Ascending aorta (tissue), 2 donors: Measurements from ENCODE around the gene TRIM17. TPM values are rescaled to one million over a fixed set of nuclear protein-coding genes. Genes with fewer than 3 reads are reported as not detected.

Experiments used
- DNase-seq, 2 donors: peaks; one replicate each; pipeline ENCODE4 v3.0.0-alpha.2; 2019; ENCODE audit warnings: low spot score in 2 of 2
- H3K27ac ChIP-seq, 2 donors: fragments of 200-600 bp; sonication (generic); one replicate each; pipeline ENCODE4 v1.5.1; 2016 to 2017; ENCODE audit warnings: mild to moderate bottlenecking in 1 of 2
- H3K27me3 ChIP-seq: fragments of 200-600 bp; sonication (generic); one replicate; pipeline ENCODE4 v1.5.1; 2017
- H3K36me3 ChIP-seq, 2 donors: fragments of 200-600 bp; sonication (generic); one replicate each; pipeline ENCODE4 v1.5.1; 2016
- H3K4me1 ChIP-seq, 2 donors: fragments of 200-600 bp; sonication (generic); one replicate each; pipeline ENCODE4 v1.5.1; 2016 to 2017; ENCODE audit warnings: mild to moderate bottlenecking in 1 of 2
- H3K4me3 ChIP-seq, 2 donors: fragments of 200-600 bp; sonication (generic); one replicate each; pipeline ENCODE4 v1.5.1; 2016 to 2017; ENCODE audit warnings: mild to moderate bottlenecking in 1 of 2
- H3K9me3 ChIP-seq, 2 donors: fragments of 200-600 bp; sonication (generic); one replicate each; pipeline ENCODE4 v1.5.1; 2016
- intact Hi-C: fragments of 100-400 bp; cut with DNase I; formaldehyde crosslinking; loops from one replicate; pipeline ENCODE4 v1.15.1; 2023
- total RNA-seq: library from RNA; depleted of rRNA; stranded (reverse); fragments of >200 nt; gene quantifications from one replicate; pipeline ENCODE4 v1.1.0, GENCODE V29; 2016
- TF ChIP-seq, protein P1 (sequence below), 3 experiments: fragments of 200-600 bp in 2 of 3; fragments of 450-650 bp in 1 of 3; sonication (generic) in 2 of 3; IDR thresholded peaks; one replicate each; pipeline ENCODE4 v1.5.1; 2016 to 2019; ENCODE audit warnings: antibody characterized with exemption in 3 of 3, mild to moderate bottlenecking in 1 of 3, moderate library complexity in 1 of 3

Gene TRIM17
- total RNA-seq, 1 donor from 2014 or later = not detected

DNA sequence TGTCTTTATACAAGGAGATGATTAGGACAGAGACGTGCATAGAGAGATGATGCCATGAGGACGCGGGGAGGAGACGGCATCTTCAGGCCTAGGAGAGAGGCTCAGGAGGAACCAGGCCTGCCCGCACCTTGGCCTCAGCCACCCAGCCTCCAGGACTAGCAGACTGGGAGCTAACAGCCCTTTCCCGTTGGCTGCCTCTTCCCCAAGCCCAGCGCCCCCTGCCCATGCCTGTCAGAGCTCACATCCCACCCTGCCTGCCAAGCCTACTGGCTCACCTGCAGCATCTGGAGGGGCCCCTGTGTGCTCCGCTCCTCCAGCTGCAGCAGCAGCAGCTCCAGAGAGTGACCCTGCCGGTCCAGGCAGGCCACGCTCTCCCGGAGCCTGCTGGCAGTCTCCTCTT is 6.0 kb downstream of the TRIM17 start:
- TF ChIP-seq, protein P1, sequence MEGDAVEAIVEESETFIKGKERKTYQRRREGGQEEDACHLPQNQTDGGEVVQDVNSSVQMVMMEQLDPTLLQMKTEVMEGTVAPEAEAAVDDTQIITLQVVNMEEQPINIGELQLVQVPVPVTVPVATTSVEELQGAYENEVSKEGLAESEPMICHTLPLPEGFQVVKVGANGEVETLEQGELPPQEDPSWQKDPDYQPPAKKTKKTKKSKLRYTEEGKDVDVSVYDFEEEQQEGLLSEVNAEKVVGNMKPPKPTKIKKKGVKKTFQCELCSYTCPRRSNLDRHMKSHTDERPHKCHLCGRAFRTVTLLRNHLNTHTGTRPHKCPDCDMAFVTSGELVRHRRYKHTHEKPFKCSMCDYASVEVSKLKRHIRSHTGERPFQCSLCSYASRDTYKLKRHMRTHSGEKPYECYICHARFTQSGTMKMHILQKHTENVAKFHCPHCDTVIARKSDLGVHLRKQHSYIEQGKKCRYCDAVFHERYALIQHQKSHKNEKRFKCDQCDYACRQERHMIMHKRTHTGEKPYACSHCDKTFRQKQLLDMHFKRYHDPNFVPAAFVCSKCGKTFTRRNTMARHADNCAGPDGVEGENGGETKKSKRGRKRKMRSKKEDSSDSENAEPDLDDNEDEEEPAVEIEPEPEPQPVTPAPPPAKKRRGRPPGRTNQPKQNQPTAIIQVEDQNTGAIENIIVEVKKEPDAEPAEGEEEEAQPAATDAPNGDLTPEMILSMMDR (IDR thresholded peaks at IDR 0.05) = no peak
- intact Hi-C loops = no loop called here
- Histone ChIP-seq H3K9me3 (no peaks in the 10 kb centered on the region), H3K27me3 (peaks cover 5% of the 10 kb centered on the region), H3K4me3 (no peak overlapping the region), H3K36me3 (no peaks in the 10 kb centered on the region), H3K4me1 (peaks cover 6 to 10% of the 10 kb centered on the region in 2 donors), H3K27ac (no peak overlapping the region)
- no peak for DNase-seq

DNA sequence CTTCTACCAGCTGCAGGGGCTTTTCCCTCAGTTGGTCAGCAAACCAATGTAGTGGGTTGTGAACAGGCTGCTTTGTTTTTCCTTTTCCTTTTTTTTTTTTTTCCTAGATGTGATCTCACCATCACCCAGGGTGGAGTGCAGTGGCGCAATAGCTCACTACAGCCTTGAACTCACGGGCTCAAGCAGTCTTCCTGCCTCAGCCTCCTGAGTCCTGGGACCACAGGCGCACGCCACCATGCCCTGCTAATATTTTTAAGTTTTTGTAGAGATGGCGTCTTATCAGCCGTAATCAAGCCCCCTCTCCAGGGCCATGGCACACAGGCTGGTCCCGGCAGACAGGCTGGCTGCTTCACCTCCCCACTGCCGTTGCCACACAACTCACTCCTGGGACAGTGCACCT is 6.6 kb downstream of the TRIM17 start:
- no peak overlapping the region for H3K4me3 ChIP-seq
- intact Hi-C loops = no loop called here
- no peak for DNase-seq
- no peaks in the 10 kb centered on the region for H3K36me3 ChIP-seq
- H3K4me1 ChIP-seq = peaks cover 12 to 17% of the 10 kb centered on the region in 2 donors
- no peaks in the 10 kb centered on the region for H3K27me3 ChIP-seq
- TF ChIP-seq, protein P1 (IDR thresholded peaks at IDR 0.05) = no peak
- H3K27ac ChIP-seq = no peak overlapping the region
- H3K9me3 ChIP-seq = no peaks in the 10 kb centered on the region

DNA sequence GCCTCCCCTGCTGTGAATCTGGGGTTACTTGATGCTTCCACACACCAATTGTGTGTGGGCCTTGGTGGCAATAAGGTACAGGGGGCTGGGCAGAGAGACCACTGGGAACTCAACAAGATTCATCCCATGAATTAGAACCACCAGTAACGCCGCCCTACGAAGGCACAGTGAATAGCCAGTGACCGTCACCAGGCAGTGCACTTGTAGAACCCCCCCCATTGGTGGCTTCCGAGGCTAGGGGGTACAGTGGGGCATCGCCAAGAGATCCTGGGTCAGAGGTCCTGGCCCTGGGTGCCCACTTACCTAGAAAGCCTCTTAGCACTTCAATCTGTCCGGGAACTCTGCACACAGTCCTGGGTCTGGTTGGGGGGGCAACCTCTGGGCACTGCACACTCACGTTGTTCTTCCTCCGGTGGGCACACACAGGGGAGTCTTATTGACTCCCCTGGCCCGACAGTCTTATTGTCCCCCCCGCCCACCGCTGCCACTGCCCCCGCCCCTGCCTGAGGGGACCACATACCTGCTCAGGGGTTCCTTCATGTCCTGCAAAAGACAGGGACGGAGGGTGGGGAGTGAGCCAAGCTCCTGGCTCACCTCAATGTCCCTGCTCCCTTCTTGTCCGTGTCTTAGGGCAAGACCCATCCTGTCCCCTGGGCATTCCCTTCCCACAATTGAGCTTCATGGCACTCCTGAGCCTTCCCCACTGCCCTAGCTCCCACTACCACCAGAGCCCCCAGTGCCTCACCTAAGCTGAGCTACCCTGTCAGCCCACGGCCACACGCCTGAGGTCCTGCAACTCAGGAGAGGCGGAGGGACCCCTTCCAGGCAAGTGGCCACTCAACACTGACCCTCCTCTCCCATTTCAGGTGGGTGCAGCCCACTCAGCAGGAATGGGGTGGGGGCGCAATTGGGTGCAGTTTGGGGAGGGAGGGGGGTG is 7.5 kb downstream of the TRIM17 start:
- intact Hi-C loops = loop anchor here (5.0 to 10.0 kb wide), 4 partner anchors 53 to 1098 kb away; partner anchors contain the start of gene NUP133
- DNase-seq = no peak
- H3K36me3 ChIP-seq = no peaks in the 10 kb centered on the region
- peaks cover 17 to 26% of the 10 kb centered on the region in 2 donors for H3K4me1 ChIP-seq
- H3K27me3 ChIP-seq = no peaks in the 10 kb centered on the region
- no peak overlapping the region for H3K4me3 ChIP-seq
- TF ChIP-seq, protein P1 (IDR thresholded peaks at IDR 0.05) = no peak
- H3K9me3 ChIP-seq = no peaks in the 10 kb centered on the region
- no peak overlapping the region for H3K27ac ChIP-seq

DNA sequence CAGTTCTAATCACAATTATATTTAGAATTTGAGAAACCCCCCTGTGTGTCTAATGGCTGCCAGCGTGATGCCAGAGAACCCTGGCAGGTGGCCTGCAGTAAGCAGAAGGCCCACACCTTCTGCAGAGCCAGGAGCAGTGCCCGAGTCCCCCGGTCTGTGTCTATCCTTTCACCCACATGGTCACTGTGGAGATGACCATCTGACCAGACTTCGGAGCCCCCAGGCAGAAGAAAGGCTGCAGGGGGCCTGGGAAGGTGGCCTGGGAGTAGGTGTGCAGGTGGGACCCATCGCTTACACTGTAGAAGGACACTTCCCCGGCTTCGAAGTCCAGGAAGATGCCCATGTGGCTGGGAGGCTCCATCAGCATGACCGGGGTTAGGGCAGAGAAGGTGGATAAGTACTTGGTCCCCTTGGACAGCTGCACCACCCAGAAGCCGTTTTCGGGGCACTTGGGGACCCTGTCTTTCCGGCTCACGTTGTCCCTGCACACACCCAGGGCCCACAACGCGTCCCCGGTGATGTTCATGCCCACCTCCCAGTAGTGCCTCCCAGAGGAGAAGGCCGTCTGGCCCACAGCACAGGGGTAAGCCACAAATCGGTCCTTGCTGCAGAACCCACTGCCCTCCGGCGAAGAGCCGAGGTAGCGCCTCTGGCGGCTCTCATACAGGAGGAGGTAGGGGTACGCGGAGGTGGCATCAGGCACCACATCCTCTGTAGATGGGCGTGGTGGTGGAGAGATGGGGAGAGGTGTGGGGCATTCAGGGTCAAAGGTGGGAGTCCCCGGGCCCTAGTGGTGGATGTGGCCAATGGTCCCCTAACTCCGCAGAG is 8.4 kb downstream of the TRIM17 start:
- TF ChIP-seq, protein P1 (IDR thresholded peaks at IDR 0.05) = no peak
- intact Hi-C loops = loop anchor here (5.0 to 10.0 kb wide), 4 partner anchors 54 to 1099 kb away; partner anchors contain the start of gene NUP133

More for the DNA sequence above, 8.4 kb downstream of the TRIM17 start:
- no peaks in the 10 kb centered on the region for H3K9me3 ChIP-seq
- DNase-seq = no peak
- H3K4me3 ChIP-seq = no peak overlapping the region
- H3K4me1 ChIP-seq = peaks cover 17 to 28% of the 10 kb centered on the region in 2 donors
- H3K27ac ChIP-seq = no peak overlapping the region
- H3K36me3 ChIP-seq = no peaks in the 10 kb centered on the region
- H3K27me3 ChIP-seq = no peaks in the 10 kb centered on the region
